HepG2 (cell line): Measurements from ENCODE around the gene APIP. TPM values are rescaled to one million over a fixed set of nuclear protein-coding genes. Genes with fewer than 3 reads are reported as not detected.

Experiments
- ATAC-seq: fragments of 200-7000 bp; cut with Tn5 transposase; 3 replicates; pipeline ENCODE4 v1.9.1; 2020; ENCODE audit warnings: mild to moderate bottlenecking, moderate library complexity
- BruUV-seq: library from RNA; stranded (reverse); fragments of 400-500 nt; replicated peaks from 2 replicates; lab custom pipeline; 2021; lab: Mats Ljungman, UMichigan
- CTCF ChIA-PET: fragments of 300-600 bp; formaldehyde crosslinking; extraction: SDS; loops from one replicate; lab custom pipeline; 2021; ENCODE audit warnings: low total read pairs, inconsistent platforms, low intra/inter-chr PET ratio; lab: Yijun Ruan, JAX
- POLR2A ChIA-PET: fragments of 350-600 bp; sonication (Branson Sonifier 250); formaldehyde crosslinking; loops from one replicate; lab custom pipeline; 2020; ENCODE audit warnings: antibody characterized with exemption, inconsistent platforms; lab: Yijun Ruan, JAX
- DNase-seq: peaks from one replicate; pipeline ENCODE4 v3.0.0-alpha.2; 2015; ENCODE audit warnings: low spot score
- FAIRE-seq: peaks from 3 replicates; lab custom pipeline; 2011; peaks lifted over from hg19 to GRCh38; lab: Jason Lieb, UNC
- H2AFZ ChIP-seq: one replicate; pipeline ENCODE4 v1.6.1; 2011; ENCODE audit warnings: low read length, inconsistent platforms
- H3K27ac ChIP-seq: fragments of 300-600 bp; 3 replicates; pipeline ENCODE4 v1.8.0; 2011; ENCODE audit warnings: mixed run types, mild to moderate bottlenecking, mixed read lengths, low read length, inconsistent platforms; ENCODE audit not compliant: insufficient read depth; ENCODE audit errors: extremely low read length
- H3K27me3 ChIP-seq, 2 experiments: fragments of 200-600 bp in 1 of 2; 2 replicates in 1 of 2; 3 replicates in 1 of 2; pipeline versions ENCODE4 v1.6.0 to v1.8.0; 2011; ENCODE audit warnings: low read length in 2 of 2, mild to moderate bottlenecking in 2 of 2, moderate library complexity in 2 of 2, inconsistent platforms in 1 of 2; ENCODE audit not compliant: insufficient read depth in 2 of 2, control insufficient read depth in 1 of 2
- H3K36me3 ChIP-seq, 2 experiments: fragments of 200-600 bp in 1 of 2; replicated peaks in 1 of 2; 2 replicates in 1 of 2; 3 replicates in 1 of 2; pipeline versions ENCODE4 v1.5.1 to v1.8.0; 2011; ENCODE audit warnings: low read length in 2 of 2, inconsistent platforms in 1 of 2; ENCODE audit not compliant: insufficient read depth in 2 of 2, control insufficient read depth in 1 of 2
- H3K4me1 ChIP-seq: 2 replicates; pipeline ENCODE4 v1.5.1; 2012; ENCODE audit warnings: low read length, inconsistent platforms; ENCODE audit not compliant: insufficient read depth
- H3K4me2 ChIP-seq: 2 replicates; pipeline ENCODE4 v1.6.0; 2011; ENCODE audit warnings: low read depth, low read length, inconsistent platforms
- H3K4me3 ChIP-seq, 3 experiments: fragments of 200-600 bp in 1 of 3; sonication (generic), shearing (Covaris generic) in 1 of 3; replicated peaks in 1 of 3; 2 replicates each; pipeline ENCODE4 v1.5.1; 2011 to 2016; ENCODE audit warnings: low read length in 3 of 3, inconsistent platforms in 2 of 3, low read depth in 2 of 3, mild to moderate bottlenecking in 2 of 3, control low read depth in 1 of 3, mixed read lengths in 1 of 3; ENCODE audit not compliant: insufficient read depth in 1 of 3
- H3K79me2 ChIP-seq: one replicate; pipeline ENCODE4 v1.6.1; 2011; ENCODE audit warnings: low read length, inconsistent platforms; ENCODE audit not compliant: insufficient read depth
- H3K9ac ChIP-seq: 2 replicates; pipeline ENCODE4 v1.6.0; 2011; ENCODE audit warnings: mild to moderate bottlenecking, low read depth, low read length, inconsistent platforms; ENCODE audit not compliant: insufficient read depth
- H3K9me3 ChIP-seq: 2 replicates; pipeline ENCODE4 v1.5.1; 2012; ENCODE audit warnings: mild to moderate bottlenecking, low read length
- H4K20me1 ChIP-seq: 2 replicates; pipeline ENCODE4 v1.6.0; 2011; ENCODE audit warnings: inconsistent platforms, mild to moderate bottlenecking, low read length, moderate library complexity; ENCODE audit not compliant: insufficient read depth
- NR2C2 ChIP-seq: sonication (generic); formaldehyde crosslinking; IDR thresholded peaks from 2 replicates; pipeline ENCODE4 v1.4.0; 2020; ENCODE audit warnings: missing genetic modification reagents, mild to moderate bottlenecking, moderate library complexity, borderline replicate concordance
- RARG ChIP-seq: sonication (generic); formaldehyde crosslinking; IDR thresholded peaks from 2 replicates; pipeline ENCODE4 v1.4.0; 2020; ENCODE audit warnings: low read depth, mild to moderate bottlenecking, missing genetic modification reagents
- SKI ChIP-seq: fragments of 450-650 bp; IDR thresholded peaks from one replicate; pipeline ENCODE4 v1.6.1; 2018; ENCODE audit warnings: mild to moderate bottlenecking; ENCODE audit not compliant: partially characterized antibody
- ZNF225 ChIP-seq: sonication (generic); formaldehyde crosslinking; IDR thresholded peaks from 2 replicates; pipeline ENCODE4 v1.4.0; 2020; ENCODE audit warnings: mild to moderate bottlenecking, missing genetic modification reagents
- WGBS: methylation state at CpG from one replicate; pipeline ENCODE4 v1.1.6; 2017; ENCODE audit warnings: low lambda C conversion rate; 5-methylcytosine and 5-hydroxymethylcytosine counted together
- in situ Hi-C: cut with HindIII; loops from 2 replicates; pipeline ENCODE4 v1.10.0; 2017; ENCODE audit warnings: low pct_unique_long_range_greater_than_20kb; ENCODE audit not compliant: extremely low pct_ligation_motif_present
- intact Hi-C: fragments of 100-400 bp; cut with micrococcal nuclease; formaldehyde crosslinking; loops from one replicate; pipeline ENCODE4 v1.10.0; 2022; ENCODE audit not compliant: unreplicated experiment
- polyA plus RNA-seq, 8 experiments: library from polyadenylated mRNA; depleted of rRNA in 3 of 8; stranded (reverse) in 7 of 8; unstranded in 1 of 8; fragments of >200 nt; fragmentation: Illumina TruSeq in 4 of 8; extraction: Trizol in 4 of 8; gene quantifications; 2 replicates each; pipeline versions ENCODE4 v1.2.1 to v1.2.3, GENCODE V29; 2011 to 2016; ENCODE audit warnings: low read depth in 4 of 8, missing spikeins in 1 of 8, mixed read lengths in 1 of 8; ENCODE audit not compliant: insufficient read depth in 1 of 8
- total RNA-seq, 5 experiments: library from RNA; depleted of rRNA; stranded (reverse); fragments of >200 nt; fragmentation: Illumina TruSeq; extraction: Trizol; gene quantifications; 2 replicates each; pipeline ENCODE4 v1.2.3, GENCODE V29; 2016; ENCODE audit warnings: low read depth in 1 of 5
- TF ChIP-seq, protein P1 (sequence below): sonication (generic); formaldehyde crosslinking; IDR thresholded peaks from 2 replicates; pipeline ENCODE4 v1.4.0; 2020; ENCODE audit warnings: mild to moderate bottlenecking, missing genetic modification reagents
- TF ChIP-seq, protein P2 (sequence below): sonication (generic); formaldehyde crosslinking; IDR thresholded peaks from 2 replicates; pipeline ENCODE4 v1.4.0; 2020; ENCODE audit warnings: missing genetic modification reagents, mild to moderate bottlenecking, borderline replicate concordance
- TF ChIP-seq, protein P3 (sequence below): sonication (generic); formaldehyde crosslinking; IDR thresholded peaks from 2 replicates; pipeline ENCODE4 v1.8.1; 2023; ENCODE audit warnings: mild to moderate bottlenecking, moderate library complexity, missing genetic modification reagents
- TF ChIP-seq, protein P4 (sequence below): sonication (generic); formaldehyde crosslinking; IDR thresholded peaks from 2 replicates; pipeline ENCODE4 v1.4.0; 2020; ENCODE audit warnings: missing genetic modification reagents, low read depth, mild to moderate bottlenecking, borderline replicate concordance

APIP gene
- total and polyA plus RNA-seq, 2 of the 13 experiments (the other 11 are each of a cell fraction or from before 2014, with no cell fraction given): 16.9 to 31.0 TPM

DNA sequence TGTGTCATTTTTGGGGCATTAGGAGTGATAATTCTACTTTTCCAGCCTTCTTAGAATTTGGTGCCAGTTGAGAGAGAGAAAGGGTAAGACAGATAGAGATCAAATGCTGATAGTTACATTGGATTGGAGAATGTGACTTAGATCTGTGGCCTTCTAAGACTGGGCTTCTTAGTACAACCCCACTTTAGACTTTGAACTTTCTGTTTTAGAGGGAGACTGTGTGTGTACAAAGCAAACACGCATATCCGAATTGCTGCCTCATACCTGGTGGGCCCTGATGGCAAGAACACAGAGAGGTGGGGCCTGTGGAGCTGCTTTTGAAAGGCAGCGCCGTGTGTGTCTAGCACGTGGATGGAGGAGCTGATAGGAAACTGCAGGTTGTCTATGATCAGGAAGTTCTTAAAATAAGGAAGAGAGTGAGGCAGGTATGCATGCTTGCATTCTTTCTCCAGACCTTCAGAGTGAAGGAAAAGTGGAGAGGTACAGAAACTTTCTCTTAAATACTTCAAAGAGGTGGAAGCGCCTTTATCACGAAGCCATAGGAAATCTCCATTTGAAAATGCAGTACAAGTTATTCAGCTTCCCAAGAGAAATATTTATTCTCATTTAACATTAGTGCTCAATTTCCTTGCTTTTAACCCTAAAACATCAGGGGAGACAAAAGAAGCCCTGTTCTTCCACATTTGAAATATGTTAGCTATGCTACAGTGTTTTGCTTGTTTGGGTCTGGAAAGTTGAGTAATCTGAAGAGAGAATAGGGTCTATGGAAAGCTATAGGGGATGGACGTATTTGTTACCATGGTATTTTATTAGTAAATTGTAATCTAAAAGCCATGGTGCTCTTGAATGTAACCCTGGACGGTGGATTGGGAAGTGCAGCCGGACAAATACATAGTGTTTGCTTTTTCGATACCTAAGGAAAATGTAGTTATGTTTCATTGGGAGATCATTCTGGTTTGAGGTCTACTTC is 13.9 kb upstream of the APIP start:
- intact Hi-C loops: no loop called here
- no peaks in the 10 kb centered on the region for H3K9me3 ChIP-seq
- H3K4me1 ChIP-seq: peaks cover 66% of the 10 kb centered on the region
- peak overlapping the region; percentile 49 for H3K9ac ChIP-seq
- DNase-seq (peak; percentile 97), FAIRE-seq (peak; percentile 71), ATAC-seq (peak; percentile 100)
- no peak overlapping the region for H2AFZ ChIP-seq
- H3K36me3 ChIP-seq: peaks cover 0 to 20% of the 10 kb centered on the region in 2 experiments; a peak in 4 of 5 replicates
- H3K4me3 ChIP-seq: peak overlapping the region in 1 of 3 experiments; percentile 5; a peak in 1 of 6 replicates
- BruUV-seq: no TSS peak
- CTCF ChIA-PET: no interaction called here
- peak overlapping the region; percentile 80 for H3K27ac ChIP-seq
- H3K4me2 ChIP-seq: peak overlapping the region; percentile 60
- POLR2A ChIA-PET: interaction anchor here (0.7 to 2.9 kb wide), 13 partner anchors 10 to 461 kb away, joined by 3 to 46 read pairs (median 3); partner anchors contain the start of genes APIP and PDHX
- H4K20me1 ChIP-seq: 0 out of 2 replicates have a peak, but pooled peaks cover 7% of the 10 kb centered on the region
- in situ Hi-C loops: loop anchor here (5.0 to 10.0 kb wide), 2 partner anchors 307 to 455 kb away; no protein-coding TSS in a partner anchor
- H3K79me2 ChIP-seq: peaks cover 79% of the 10 kb centered on the region
- H3K27me3 ChIP-seq: no peaks in the 10 kb centered on the region
- 42% methylated on average over 10 of the region's 11 CpGs for WGBS
- TF ChIP-seq ZNF225 (CRISPR knock-in tag): no peak
- TF ChIP-seq NR2C2 (CRISPR knock-in tag): no peak
- TF ChIP-seq RARG (CRISPR knock-in tag): no peak
- TF ChIP-seq, protein P1, sequence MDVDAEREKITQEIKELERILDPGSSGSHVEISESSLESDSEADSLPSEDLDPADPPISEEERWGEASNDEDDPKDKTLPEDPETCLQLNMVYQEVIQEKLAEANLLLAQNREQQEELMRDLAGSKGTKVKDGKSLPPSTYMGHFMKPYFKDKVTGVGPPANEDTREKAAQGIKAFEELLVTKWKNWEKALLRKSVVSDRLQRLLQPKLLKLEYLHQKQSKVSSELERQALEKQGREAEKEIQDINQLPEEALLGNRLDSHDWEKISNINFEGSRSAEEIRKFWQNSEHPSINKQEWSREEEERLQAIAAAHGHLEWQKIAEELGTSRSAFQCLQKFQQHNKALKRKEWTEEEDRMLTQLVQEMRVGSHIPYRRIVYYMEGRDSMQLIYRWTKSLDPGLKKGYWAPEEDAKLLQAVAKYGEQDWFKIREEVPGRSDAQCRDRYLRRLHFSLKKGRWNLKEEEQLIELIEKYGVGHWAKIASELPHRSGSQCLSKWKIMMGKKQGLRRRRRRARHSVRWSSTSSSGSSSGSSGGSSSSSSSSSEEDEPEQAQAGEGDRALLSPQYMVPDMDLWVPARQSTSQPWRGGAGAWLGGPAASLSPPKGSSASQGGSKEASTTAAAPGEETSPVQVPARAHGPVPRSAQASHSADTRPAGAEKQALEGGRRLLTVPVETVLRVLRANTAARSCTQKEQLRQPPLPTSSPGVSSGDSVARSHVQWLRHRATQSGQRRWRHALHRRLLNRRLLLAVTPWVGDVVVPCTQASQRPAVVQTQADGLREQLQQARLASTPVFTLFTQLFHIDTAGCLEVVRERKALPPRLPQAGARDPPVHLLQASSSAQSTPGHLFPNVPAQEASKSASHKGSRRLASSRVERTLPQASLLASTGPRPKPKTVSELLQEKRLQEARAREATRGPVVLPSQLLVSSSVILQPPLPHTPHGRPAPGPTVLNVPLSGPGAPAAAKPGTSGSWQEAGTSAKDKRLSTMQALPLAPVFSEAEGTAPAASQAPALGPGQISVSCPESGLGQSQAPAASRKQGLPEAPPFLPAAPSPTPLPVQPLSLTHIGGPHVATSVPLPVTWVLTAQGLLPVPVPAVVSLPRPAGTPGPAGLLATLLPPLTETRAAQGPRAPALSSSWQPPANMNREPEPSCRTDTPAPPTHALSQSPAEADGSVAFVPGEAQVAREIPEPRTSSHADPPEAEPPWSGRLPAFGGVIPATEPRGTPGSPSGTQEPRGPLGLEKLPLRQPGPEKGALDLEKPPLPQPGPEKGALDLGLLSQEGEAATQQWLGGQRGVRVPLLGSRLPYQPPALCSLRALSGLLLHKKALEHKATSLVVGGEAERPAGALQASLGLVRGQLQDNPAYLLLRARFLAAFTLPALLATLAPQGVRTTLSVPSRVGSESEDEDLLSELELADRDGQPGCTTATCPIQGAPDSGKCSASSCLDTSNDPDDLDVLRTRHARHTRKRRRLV: no peak
- peak; percentile 39 for TF ChIP-seq SKI
- TF ChIP-seq, protein P2, sequence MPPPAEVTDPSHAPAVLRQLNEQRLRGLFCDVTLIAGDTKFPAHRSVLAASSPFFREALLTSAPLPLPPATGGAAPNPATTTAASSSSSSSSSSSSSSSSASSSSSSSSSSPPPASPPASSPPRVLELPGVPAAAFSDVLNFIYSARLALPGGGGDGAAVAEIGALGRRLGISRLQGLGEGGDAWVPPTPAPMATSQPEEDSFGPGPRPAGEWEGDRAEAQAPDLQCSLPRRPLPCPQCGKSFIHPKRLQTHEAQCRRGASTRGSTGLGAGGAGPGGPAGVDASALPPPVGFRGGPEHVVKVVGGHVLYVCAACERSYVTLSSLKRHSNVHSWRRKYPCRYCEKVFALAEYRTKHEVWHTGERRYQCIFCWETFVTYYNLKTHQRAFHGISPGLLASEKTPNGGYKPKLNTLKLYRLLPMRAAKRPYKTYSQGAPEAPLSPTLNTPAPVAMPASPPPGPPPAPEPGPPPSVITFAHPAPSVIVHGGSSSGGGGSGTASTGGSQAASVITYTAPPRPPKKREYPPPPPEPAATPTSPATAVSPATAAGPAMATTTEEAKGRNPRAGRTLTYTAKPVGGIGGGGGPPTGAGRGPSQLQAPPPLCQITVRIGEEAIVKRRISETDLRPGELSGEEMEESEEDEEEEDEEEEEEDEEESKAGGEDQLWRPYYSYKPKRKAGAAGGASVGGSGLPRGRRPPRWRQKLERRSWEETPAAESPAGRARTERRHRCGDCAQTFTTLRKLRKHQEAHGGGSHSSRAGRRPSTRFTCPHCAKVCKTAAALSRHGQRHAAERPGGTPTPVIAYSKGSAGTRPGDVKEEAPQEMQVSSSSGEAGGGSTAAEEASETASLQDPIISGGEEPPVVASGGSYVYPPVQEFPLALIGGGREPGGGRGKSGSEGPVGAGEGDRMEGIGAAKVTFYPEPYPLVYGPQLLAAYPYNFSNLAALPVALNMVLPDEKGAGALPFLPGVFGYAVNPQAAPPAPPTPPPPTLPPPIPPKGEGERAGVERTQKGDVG (CRISPR knock-in tag): no peak
- TF ChIP-seq, protein P3, sequence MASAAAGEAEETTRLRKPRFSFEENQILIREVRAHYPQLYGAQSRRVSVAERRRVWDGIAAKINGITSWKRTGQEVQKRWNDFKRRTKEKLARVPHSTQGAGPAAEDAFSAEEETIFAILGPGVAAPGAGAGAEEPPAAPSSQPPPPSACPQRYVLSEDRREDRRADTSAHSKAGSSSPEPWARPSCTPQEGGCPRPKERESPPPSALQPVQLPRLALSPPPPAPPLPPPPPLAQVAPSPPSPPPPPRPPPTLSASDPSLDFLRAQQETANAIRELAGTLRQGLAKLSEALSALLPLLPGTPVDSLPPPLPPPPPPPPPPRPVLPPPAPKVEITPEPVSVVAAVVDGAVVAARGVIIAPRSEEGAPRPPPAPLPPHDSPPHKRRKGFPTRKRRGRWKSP: peak; percentile 85; the same call in 1 of the 2 replicates
- TF ChIP-seq, protein P4, sequence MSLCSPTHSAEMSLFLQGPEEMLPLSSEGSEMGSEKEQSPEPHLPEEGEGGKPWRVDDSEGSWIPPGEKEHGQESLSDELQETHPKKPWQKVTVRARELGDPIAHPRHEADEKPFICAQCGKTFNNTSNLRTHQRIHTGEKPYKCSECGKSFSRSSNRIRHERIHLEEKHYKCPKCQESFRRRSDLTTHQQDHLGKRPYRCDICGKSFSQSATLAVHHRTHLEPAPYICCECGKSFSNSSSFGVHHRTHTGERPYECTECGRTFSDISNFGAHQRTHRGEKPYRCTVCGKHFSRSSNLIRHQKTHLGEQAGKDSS (CRISPR knock-in tag): no peak; the same call in 1 of the 2 replicates
